PC-9 (cell line): Measurements from ENCODE around the gene TLN1. TPM values are rescaled to one million over a fixed set of nuclear protein-coding genes. Genes with fewer than 3 reads are reported as not detected.

Experiments used
- BruUV-seq: library from RNA; stranded (reverse); fragments of 400-500 nt; replicated peaks from 2 replicates; lab custom pipeline; 2021; lab: Mats Ljungman, UMichigan
- CTCF ChIA-PET: fragments of 300-600 bp; sonication (Branson Sonifier 250); formaldehyde crosslinking; loops from one replicate; lab custom pipeline; 2022; ENCODE audit warnings: antibody characterized with exemption; lab: Charles Lee
- POLR2A ChIA-PET: fragments of 300-600 bp; sonication (Branson Sonifier 250); formaldehyde crosslinking; loops from one replicate; lab custom pipeline; 2022; ENCODE audit warnings: antibody characterized with exemption; ENCODE audit not compliant: unreplicated experiment; lab: Charles Lee
- DNase-seq, 2 experiments: peaks; one replicate each; pipeline versions ENCODE4 v3.0.0 to v3.0.0-alpha.2; 2015 to 2022; ENCODE audit warnings: mixed read lengths in 1 of 2
- H2AFZ ChIP-seq: fragments of 200-600 bp; sonication (generic); 2 replicates; pipeline ENCODE4 v1.8.1; 2017; ENCODE audit warnings: antibody characterized with exemption
- H3F3A ChIP-seq: fragments of 200-600 bp; sonication (generic); 2 replicates; pipeline ENCODE4 v1.8.1; 2017; ENCODE audit warnings: antibody characterized with exemption, mild to moderate bottlenecking, low read depth; ENCODE audit not compliant: insufficient read depth
- H3K27ac ChIP-seq: fragments of 200-600 bp; sonication (generic); 2 replicates; pipeline ENCODE4 v1.6.1; 2016; ENCODE audit warnings: mixed run types
- H3K27me3 ChIP-seq: fragments of 200-600 bp; sonication (generic); 2 replicates; pipeline ENCODE4 v1.6.1; 2016; ENCODE audit warnings: low read depth, mixed run types; ENCODE audit not compliant: insufficient read depth
- H3K36me3 ChIP-seq: fragments of 200-600 bp; sonication (generic); 2 replicates; pipeline ENCODE4 v1.6.1; 2016; ENCODE audit warnings: low read depth, mixed run types
- H3K4me1 ChIP-seq: fragments of 200-600 bp; sonication (generic); replicated peaks from 2 replicates; pipeline ENCODE4 v1.6.1; 2016; ENCODE audit warnings: mixed run types; ENCODE audit not compliant: insufficient read depth
- H3K4me2 ChIP-seq: fragments of 200-600 bp; sonication (generic); 2 replicates; pipeline ENCODE4 v1.6.1; 2017; ENCODE audit warnings: mixed run types
- H3K4me3 ChIP-seq: fragments of 200-600 bp; sonication (generic); 2 replicates; pipeline ENCODE4 v1.6.1; 2016; ENCODE audit warnings: mixed run types
- H3K79me2 ChIP-seq: fragments of 200-600 bp; sonication (generic); 2 replicates; pipeline ENCODE4 v1.6.1; 2017; ENCODE audit warnings: low read depth, mixed run types
- H3K9me2 ChIP-seq: fragments of 200-600 bp; sonication (generic); 2 replicates; pipeline ENCODE4 v1.8.1; 2017; ENCODE audit warnings: mild to moderate bottlenecking; ENCODE audit not compliant: insufficient read depth
- H3K9me3 ChIP-seq: fragments of 200-600 bp; sonication (generic); 2 replicates; pipeline ENCODE4 v1.8.1; 2016; ENCODE audit warnings: low read depth; ENCODE audit not compliant: insufficient read depth
- H4K20me1 ChIP-seq: fragments of 200-600 bp; sonication (generic); 2 replicates; pipeline ENCODE4 v1.8.1; 2017; ENCODE audit not compliant: insufficient read depth
- EZH2 ChIP-seq: fragments of 200-600 bp; sonication (generic); IDR thresholded peaks from 2 replicates; pipeline ENCODE4 v1.8.0; 2017; ENCODE audit warnings: antibody characterized with exemption, low read depth
- intact Hi-C: fragments of 100-400 bp; cut with micrococcal nuclease; formaldehyde crosslinking; loops from one replicate; pipeline ENCODE4 v1.10.0; 2022; ENCODE audit not compliant: unreplicated experiment
- total RNA-seq: library from RNA; stranded (reverse); gene quantifications from 2 replicates; pipeline ENCODE4 v1.2.3, GENCODE V29; 2021
- TF ChIP-seq, protein P1 (sequence below): fragments of 200-600 bp; sonication (generic); conservative IDR thresholded peaks from 2 replicates; pipeline ENCODE4 v1.6.1; 2017; ENCODE audit warnings: mixed run types, antibody characterized with exemption, mild to moderate bottlenecking, moderate library complexity

The TLN1 gene
- total RNA-seq, 1 experiment from 2014 or later = 101 TPM

DNA sequence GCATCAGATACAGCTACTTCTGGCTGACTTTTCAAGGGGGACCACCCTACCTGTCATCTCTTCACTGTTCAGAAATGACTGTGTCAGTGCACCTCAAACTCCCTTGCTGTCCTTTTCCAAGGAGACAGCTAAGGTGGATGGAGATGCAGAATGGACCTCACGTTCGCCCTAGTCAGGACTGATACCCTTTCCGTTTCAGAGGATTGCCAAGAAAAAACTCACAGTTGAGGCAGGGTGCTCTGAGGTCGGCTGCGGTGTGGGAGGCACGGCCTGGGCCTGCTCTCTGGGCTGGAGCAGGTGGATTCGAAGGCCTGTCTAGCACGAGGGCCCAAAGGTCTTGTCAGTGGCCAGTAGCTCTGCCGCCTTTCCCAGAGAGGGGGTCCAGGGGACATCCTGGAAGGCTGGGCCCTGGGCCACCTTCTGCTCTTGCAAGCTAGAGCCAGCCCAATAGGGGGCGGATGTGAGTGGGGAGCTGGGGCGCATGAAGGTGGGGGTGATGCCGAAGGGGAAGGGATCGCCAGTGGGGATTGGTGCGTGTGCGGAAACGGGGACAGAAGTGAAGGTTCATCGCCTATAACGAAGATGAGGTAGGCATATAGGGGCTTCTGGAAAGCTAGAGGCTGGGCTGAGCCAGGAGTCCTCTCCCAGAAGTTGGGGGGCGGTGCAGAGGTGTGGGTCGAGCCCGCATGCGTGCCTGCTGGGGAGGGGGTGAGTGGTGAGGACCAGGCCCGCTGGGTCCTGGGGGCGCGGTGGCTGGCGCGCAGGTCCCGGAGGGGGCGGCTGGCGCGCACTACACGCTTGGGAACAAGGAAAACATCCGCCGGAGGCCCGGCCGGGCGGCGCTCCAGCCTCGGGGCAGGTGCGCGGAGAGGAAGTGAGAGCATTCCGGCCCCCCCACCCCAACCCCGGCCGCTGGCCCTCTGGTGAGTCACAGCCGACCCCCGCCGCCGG, 24.6 kb upstream of the TLN1 start:
- POLR2A ChIA-PET = interaction anchor here (0.6 kb wide), 1 partner anchor 44 kb away, joined by 4 read pairs; no protein-coding TSS in a partner anchor
- Histone ChIP-seq H3K27ac (peak overlapping the region; percentile 91), H3K79me2 (peaks cover 33% of the 10 kb centered on the region)

DNA sequence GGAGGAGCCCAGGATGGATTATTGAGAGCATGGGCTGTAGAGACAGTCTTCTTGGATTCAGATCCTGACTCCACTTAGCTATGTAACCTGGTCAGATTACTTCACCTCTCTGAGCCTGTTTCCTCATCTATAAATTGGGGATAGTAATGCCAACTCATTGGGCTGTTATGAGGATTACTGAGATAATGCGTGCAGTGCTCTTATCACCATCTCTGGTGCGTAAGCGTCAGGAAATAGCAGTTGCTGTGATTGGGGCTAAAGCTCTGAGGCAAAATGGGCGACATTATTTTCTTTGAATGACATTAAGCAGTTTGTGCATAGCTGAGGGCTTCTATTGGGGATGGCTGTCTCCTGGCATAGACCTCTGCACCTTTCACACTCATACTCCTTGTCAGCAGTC, 23.1 kb upstream of the TLN1 start:
- intact Hi-C loops = no loop called here
- Histone ChIP-seq H3K4me3 (no peak overlapping the region), H3K9me3 (no peaks in the 10 kb centered on the region), H2AFZ (no peak overlapping the region), H3F3A (peaks cover 32% of the 10 kb centered on the region), H4K20me1 (no peaks in the 10 kb centered on the region), H3K9me2 (no peaks in the 10 kb centered on the region), H3K4me2 (no peak overlapping the region), H3K27ac (no peak overlapping the region), H3K36me3 (no peaks in the 10 kb centered on the region), H3K27me3 (no peaks in the 10 kb centered on the region), H3K79me2 (peaks cover 30% of the 10 kb centered on the region), H3K4me1 (peaks cover 17% of the 10 kb centered on the region)
- TF ChIP-seq, protein P1, sequence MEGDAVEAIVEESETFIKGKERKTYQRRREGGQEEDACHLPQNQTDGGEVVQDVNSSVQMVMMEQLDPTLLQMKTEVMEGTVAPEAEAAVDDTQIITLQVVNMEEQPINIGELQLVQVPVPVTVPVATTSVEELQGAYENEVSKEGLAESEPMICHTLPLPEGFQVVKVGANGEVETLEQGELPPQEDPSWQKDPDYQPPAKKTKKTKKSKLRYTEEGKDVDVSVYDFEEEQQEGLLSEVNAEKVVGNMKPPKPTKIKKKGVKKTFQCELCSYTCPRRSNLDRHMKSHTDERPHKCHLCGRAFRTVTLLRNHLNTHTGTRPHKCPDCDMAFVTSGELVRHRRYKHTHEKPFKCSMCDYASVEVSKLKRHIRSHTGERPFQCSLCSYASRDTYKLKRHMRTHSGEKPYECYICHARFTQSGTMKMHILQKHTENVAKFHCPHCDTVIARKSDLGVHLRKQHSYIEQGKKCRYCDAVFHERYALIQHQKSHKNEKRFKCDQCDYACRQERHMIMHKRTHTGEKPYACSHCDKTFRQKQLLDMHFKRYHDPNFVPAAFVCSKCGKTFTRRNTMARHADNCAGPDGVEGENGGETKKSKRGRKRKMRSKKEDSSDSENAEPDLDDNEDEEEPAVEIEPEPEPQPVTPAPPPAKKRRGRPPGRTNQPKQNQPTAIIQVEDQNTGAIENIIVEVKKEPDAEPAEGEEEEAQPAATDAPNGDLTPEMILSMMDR = no peak
- no peak for TF ChIP-seq EZH2
- DNase-seq = no peak
- no TSS peak for BruUV-seq
- CTCF ChIA-PET = no interaction called here
- POLR2A ChIA-PET = no interaction called here

More for the DNA sequence above, 24.6 kb upstream of the TLN1 start:
- Histone ChIP-seq H3K27me3 (no peaks in the 10 kb centered on the region), H3F3A (peaks cover 29% of the 10 kb centered on the region), H3K9me2 (no peaks in the 10 kb centered on the region), H2AFZ (peak overlapping the region; percentile 85), H3K4me2 (peak overlapping the region; percentile 94), H3K4me3 (peak overlapping the region; percentile 90), H4K20me1 (no peaks in the 10 kb centered on the region), H3K9me3 (no peaks in the 10 kb centered on the region), H3K36me3 (no peaks in the 10 kb centered on the region), H3K4me1 (peaks cover 17% of the 10 kb centered on the region)
- intact Hi-C loops = no loop called here
- TSS peak; percentile 51 for BruUV-seq
- TF ChIP-seq, protein P1 = peak; percentile 68
- no peak for TF ChIP-seq EZH2
- DNase-seq = peak; percentile 42 to 57
- CTCF ChIA-PET = interaction anchor here (0.5 kb wide), 1 partner anchor 732 kb away, joined by 3 read pairs; no protein-coding TSS in a partner anchor

DNA sequence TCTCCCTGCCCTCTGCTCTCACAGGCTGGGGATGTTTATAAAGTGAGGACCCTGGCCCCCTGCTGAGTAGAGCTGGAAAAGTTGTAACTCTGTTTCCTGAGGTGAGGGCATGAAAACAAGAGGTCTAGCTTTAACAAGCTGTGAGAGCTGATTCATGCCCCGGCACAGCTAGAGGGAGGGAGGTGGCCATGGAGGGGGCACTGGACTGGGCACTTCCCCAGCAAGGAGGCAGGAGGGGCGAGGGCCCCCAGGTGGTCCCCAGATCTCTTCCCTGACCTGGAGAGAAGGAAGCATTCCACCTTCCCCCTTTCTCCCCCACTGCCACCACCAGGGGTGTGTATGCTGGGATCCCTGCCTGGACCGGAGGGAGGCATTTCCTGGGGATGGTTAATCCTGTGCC, 22.3 kb upstream of the TLN1 start, which contains the start of gene MSMP:
TSS of gene MSMP (minus strand) at position 13 of the 400 bp plus-strand sequence. CDS start 147 bp downstream, outside the sequence.
- H3K9me2 ChIP-seq = no peaks in the 10 kb centered on the region

More for the DNA sequence above, 22.3 kb upstream of the TLN1 start, which contains the start of gene MSMP:
- Histone ChIP-seq H3K79me2 (peaks cover 29% of the 10 kb centered on the region), H3K27ac (no peak within 1 kb of the TSS), H3K27me3 (no peaks in the 10 kb centered on the region), H3K36me3 (no peaks in the 10 kb centered on the region), H2AFZ (no peak within 1 kb of the TSS), H3K4me1 (peaks cover 17% of the 10 kb centered on the region), H3K9me3 (no peaks in the 10 kb centered on the region), H4K20me1 (no peaks in the 10 kb centered on the region), H3K4me3 (no peak within 1 kb of the TSS), H3F3A (peaks cover 37% of the 10 kb centered on the region), H3K4me2 (no peak within 1 kb of the TSS)
- BruUV-seq = no TSS peak
- intact Hi-C loops = no loop called here
- DNase-seq = no peak
- CTCF ChIA-PET = no interaction called here
- POLR2A ChIA-PET = no interaction called here
- TF ChIP-seq, protein P1 = no peak
- TF ChIP-seq EZH2 = no peak
